Stimulated activated naive CD4-positive, alpha-beta T cell treated with Interleukin-2 at 50 U/mL for 16 hours (primary cell): ENCODE measurements around the gene KDM8.
"Not testable (repeated sequence)": the region's sequence is repeated elsewhere in the genome, so short reads cannot be mapped to it uniquely, and the experiment has no call there.

Experiments used
- DNase-seq: peaks from one replicate; lab custom pipeline; 2025; lab: John Stamatoyannopoulos, UW

Gene KDM8

GRCh38 chr16:27243725-27244362 is 40.5 kb downstream of the KDM8 start:
- no peak for DNase-seq

- no peak for DNase-seq
These were observed 41.0 kb downstream of the KDM8 start for GRCh38 chr16:27244363-27244755.

DNA sequence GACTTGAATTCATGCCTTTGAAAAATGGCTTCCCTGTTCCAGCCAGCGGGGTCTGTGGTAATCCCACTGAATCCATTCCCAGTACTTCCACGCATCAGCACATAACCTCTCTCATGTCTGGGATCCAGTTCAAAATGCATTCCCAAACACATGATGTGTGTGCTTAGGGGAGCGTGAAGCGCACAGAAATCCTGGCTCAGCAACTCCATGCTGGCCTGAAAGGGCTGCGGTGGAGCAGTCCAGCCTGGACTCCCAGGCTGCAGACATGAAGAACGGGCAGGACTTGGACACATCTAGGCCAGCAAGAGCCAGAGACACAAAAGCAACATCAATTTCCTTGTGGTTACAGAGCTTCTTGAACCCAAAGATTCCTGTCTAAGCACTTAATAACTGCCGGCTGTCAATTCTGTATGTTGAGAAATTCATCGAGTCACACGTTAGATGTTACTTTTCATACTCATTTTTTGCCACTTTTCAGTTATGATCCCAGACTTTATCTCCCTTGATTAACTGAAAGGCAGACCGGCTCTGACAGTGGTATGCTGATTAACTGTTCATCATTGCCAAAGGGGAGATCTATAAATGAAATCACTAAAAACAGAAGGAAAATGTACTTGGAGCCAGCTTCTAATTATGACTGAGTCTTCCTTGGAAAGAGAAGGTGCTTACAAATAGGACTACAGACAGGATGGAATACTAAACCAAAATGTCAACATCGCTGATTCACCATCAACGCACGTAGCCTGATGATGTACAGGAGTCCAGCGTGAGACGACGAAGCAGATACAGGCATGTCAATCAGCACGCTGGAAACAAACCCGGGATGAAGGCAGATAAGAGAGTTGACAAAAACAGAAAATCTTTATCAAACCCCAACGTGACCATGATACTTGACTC is 42.2 kb downstream of the KDM8 start:
- peak; percentile 51 for DNase-seq

GRCh38 chr16:27246439-27246838 is 43.1 kb downstream of the KDM8 start:
- no peak for DNase-seq

GRCh38 chr16:27247076-27247475 is 43.8 kb downstream of the KDM8 start:
- not testable (repeated sequence) for DNase-seq

- no peak for DNase-seq
These were observed 44.7 kb downstream of the KDM8 start for GRCh38 chr16:27248036-27248435.

DNA sequence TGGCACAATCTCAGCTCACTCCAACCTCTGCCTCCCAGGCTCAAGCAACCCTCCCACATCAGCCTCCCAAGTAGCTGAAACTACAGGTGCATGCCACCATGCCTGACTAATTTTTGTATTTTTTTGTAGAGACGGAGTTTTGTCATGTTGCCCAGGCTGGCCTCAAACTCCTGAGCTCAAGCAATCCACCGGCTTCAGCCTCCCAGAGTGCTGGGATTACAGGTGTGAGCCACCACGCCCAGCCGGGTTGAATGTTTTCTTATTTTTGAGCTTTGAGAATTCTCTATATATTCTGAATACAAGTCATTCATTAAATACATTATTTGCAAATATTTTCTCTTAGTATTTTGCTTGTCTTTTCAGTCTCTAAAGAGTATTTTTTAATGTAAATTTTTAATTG is 45.6 kb downstream of the KDM8 start:
- DNase-seq = not testable (repeated sequence)

DNA sequence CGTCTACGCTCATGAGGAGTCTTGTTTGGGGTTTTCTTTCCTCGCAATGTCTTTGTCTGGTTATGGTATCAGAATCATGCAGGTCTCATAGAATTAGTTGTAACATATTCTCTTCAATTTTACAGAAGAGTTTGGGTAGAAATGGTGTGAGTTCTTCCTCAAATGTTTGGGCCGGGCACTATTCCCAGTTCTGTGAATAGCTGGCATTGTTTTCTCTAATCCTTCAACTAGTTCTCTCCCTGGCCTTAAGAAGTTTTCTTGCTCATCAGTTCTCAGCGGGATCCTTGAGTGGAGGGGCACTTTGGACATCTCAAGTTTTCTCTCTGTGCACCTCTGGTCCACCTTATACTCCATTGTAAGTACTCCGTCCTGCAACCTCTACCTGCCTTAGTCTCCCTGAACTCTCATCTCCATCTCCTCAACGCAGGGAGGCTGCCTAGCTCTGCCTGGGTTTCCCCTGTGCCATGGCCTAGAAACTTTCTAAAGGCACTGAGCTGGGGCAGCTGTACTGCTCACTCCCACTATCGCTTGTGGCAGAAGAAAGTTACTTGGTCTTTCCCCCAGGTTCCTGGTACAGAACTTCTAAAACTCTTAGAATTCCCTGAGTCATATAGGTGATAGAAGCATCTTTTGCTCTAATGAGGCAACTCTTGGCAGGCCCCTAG is 48.3 kb downstream of the KDM8 start:
- no peak for DNase-seq

DNA sequence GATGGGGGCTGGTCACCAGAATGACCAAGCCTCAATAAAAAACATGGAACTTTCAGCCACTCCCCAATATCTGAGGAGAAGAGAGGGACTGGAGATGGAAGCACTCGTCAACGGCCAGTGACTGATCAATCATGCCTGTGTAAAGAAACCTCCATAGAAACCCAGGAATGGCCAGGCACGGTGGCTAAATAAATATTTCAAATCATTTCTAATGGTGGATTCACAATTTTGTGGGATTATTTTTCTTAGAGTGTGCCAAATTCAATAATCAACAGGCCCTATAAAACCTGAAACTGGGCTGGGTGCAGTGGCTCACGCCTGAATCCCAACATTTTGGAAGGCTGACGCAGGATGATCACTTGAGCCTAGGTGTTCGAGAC is 48.9 kb downstream of the KDM8 start:
- DNase-seq = no peak

GRCh38 chr16:27253526-27253930 is 50.2 kb downstream of the KDM8 start:
- DNase-seq = no peak

DNA sequence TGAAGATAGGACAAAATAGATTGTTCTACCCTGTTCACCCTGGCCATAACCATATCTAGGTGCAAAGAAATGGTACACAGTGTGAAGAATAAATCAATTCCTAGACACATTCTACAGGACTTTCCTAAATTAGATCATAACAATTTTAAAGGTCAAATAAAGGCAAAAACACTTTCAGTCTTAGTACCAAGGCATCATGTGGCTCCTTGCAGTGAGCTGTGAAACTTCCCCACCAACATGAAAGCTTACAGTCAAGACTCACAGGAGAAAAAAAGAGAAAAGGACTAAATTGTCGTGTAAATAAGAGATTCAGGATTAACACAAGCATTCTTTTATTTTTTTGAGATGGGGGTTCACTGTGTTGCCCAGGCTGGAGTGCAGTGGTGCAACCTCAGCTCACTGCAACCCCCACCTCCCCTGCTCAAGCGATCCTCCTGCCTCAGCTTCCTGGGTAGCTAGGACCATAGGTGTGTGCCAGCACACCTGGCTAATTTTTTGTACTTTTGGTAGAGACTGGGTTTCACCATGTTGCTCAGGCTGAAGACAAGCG is 51.0 kb downstream of the KDM8 start:
- peak; percentile 13 for DNase-seq

DNA sequence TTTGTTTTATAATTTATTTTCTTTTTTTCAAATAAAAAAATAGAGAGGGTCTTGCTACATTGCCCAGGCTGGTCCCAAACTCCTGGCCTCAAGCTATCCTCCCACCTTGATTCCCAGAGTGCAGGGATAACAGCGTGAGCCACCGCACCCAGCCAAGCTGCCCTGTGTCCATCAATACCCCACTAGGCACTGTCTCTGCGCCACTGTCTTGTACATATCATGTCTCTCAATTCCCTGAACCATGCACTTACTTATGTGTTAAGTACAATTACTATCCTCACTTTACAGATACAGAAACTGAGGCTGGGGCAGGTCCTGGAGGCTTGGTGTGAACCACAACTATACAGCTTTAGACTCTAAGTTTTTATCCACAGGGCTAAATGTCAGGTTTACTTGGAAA is 53.5 kb downstream of the KDM8 start:
- DNase-seq = no peak

- DNase-seq = no peak
These were observed 53.9 kb downstream of the KDM8 start for GRCh38 chr16:27257271-27257670.

- no peak for DNase-seq
These were observed 55.0 kb downstream of the KDM8 start for GRCh38 chr16:27258241-27258734.

DNA sequence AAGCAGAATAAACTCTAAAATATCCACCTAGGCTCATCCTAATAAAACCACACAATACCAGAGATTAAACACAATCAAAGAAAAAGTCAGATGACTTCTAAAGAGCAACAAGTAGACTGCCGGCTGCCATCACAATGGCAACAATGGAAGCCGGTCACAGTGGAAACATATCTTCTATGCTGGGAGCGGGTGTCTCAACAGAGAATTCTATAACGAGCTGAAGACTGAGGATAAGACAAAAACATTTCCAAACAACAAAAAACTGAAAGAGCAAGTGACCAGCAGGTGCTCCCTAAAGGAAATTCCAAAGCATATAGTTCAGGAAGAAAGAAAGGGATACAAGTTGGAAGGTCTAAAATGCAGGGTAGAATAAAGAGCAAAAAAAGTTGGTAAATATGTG is 56.4 kb downstream of the KDM8 start:
- DNase-seq = no peak

DNA sequence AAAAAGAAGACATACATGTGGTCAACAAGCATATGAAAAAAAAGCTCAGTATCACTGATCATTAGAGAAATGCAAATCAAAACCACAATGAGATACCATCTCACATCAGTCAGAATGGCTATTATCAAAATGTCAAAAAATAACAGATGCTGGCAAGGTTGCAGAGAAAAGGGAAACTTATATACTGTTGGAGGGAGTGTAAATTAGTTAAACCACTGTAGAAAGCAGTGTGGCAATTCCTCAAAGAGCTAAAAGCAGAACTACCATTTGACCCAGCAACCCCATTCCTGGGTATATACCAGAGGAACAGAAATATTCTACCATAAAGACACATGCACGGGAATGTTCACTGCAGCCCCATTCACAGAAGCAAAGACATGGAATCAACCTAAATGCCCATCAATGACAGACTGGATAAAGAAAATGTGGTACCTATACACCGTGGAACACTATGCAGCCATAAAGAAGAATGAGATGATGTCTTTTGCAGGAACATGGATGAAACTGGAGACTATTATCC is 59.6 kb downstream of the KDM8 start:
- DNase-seq = not testable (repeated sequence)

GRCh38 chr16:27264151-27264550 is 60.8 kb downstream of the KDM8 start:
- DNase-seq = no peak

GRCh38 chr16:27265982-27266381 is 62.7 kb downstream of the KDM8 start:
- DNase-seq = no peak

- DNase-seq = no peak
These were observed 63.8 kb downstream of the KDM8 start for GRCh38 chr16:27267037-27267677.

GRCh38 chr16:27268376-27269299 is 65.3 kb downstream of the KDM8 start, which contains the start of gene NSMCE1:
Gene NSMCE1, minus strand, starts transcription at chr16:27268772. Its CDS starts 11,202 bp downstream, at chr16:27257570.
- DNase-seq = peak; percentile 98
